HepG2 (cell line): ENCODE measurements around the gene CD300LG.

ENCODE experiments used
- BORCS8-MEF2B ChIP-seq: sonication (generic); formaldehyde crosslinking; IDR thresholded peaks from 2 replicates; pipeline ENCODE4 v1.8.0; 2022; ENCODE audit warnings: mild to moderate bottlenecking, missing genetic modification reagents
- CREM ChIP-seq, 2 experiments: sonication (generic) in 1 of 2; formaldehyde crosslinking in 1 of 2; IDR thresholded peaks; 2 replicates each; pipeline versions ENCODE4 v1.4.0 to v1.6.1; 2016 to 2020; ENCODE audit warnings: antibody characterized with exemption in 1 of 2, mild to moderate bottlenecking in 1 of 2, missing genetic modification reagents in 1 of 2
- CTCF ChIP-seq: sonication (generic); formaldehyde crosslinking; IDR thresholded peaks from 2 replicates; pipeline ENCODE4 v1.5.0; 2020; ENCODE audit warnings: mild to moderate bottlenecking, missing genetic modification reagents, moderate library complexity
- ELF3 ChIP-seq: IDR thresholded peaks from 2 replicates; pipeline ENCODE4 v1.6.1; 2016; ENCODE audit warnings: missing genetic modification reagents, missing compliant biosample characterization
- MAFG ChIP-seq: sonication (generic); formaldehyde crosslinking; IDR thresholded peaks from 2 replicates; pipeline ENCODE4 v1.5.1; 2020; ENCODE audit warnings: mild to moderate bottlenecking, missing genetic modification reagents
- POLR2AphosphoS5 ChIP-seq: IDR thresholded peaks from 2 replicates; pipeline ENCODE4 v1.6.1; 2012; ENCODE audit warnings: low read depth, low read length
- ZMYM3 ChIP-seq: sonication (generic); formaldehyde crosslinking; IDR thresholded peaks from 2 replicates; pipeline ENCODE4 v1.5.1; 2020; ENCODE audit warnings: mild to moderate bottlenecking, missing genetic modification reagents
- TF ChIP-seq, protein P1 (sequence below): IDR thresholded peaks from 2 replicates; pipeline ENCODE4 v1.6.1; 2012; ENCODE audit warnings: inconsistent platforms
- TF ChIP-seq, protein P2 (sequence below): sonication (generic); formaldehyde crosslinking; IDR thresholded peaks from 2 replicates; pipeline ENCODE4 v1.5.0; 2020; ENCODE audit warnings: mild to moderate bottlenecking, missing genetic modification reagents

GRCh38 chr17:43912635-43913304 is 65.8 kb downstream of the CD300LG start:
- no peak for TF ChIP-seq CREM (IDR thresholded peaks at IDR 0.05)
- TF ChIP-seq CREM (CRISPR knock-in tag; IDR thresholded peaks at IDR 0.05): no peak
- TF ChIP-seq MAFG (CRISPR knock-in tag): no peak
- TF ChIP-seq, protein P1, sequence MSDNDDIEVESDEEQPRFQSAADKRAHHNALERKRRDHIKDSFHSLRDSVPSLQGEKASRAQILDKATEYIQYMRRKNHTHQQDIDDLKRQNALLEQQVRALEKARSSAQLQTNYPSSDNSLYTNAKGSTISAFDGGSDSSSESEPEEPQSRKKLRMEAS: no peak
- TF ChIP-seq BORCS8-MEF2B (CRISPR knock-in tag): no peak
- no peak for TF ChIP-seq ELF3
- TF ChIP-seq CTCF (CRISPR knock-in tag): no peak
- TF ChIP-seq, protein P2, sequence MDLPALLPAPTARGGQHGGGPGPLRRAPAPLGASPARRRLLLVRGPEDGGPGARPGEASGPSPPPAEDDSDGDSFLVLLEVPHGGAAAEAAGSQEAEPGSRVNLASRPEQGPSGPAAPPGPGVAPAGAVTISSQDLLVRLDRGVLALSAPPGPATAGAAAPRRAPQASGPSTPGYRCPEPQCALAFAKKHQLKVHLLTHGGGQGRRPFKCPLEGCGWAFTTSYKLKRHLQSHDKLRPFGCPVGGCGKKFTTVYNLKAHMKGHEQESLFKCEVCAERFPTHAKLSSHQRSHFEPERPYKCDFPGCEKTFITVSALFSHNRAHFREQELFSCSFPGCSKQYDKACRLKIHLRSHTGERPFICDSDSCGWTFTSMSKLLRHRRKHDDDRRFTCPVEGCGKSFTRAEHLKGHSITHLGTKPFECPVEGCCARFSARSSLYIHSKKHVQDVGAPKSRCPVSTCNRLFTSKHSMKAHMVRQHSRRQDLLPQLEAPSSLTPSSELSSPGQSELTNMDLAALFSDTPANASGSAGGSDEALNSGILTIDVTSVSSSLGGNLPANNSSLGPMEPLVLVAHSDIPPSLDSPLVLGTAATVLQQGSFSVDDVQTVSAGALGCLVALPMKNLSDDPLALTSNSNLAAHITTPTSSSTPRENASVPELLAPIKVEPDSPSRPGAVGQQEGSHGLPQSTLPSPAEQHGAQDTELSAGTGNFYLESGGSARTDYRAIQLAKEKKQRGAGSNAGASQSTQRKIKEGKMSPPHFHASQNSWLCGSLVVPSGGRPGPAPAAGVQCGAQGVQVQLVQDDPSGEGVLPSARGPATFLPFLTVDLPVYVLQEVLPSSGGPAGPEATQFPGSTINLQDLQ (CRISPR knock-in tag): no peak
- TF ChIP-seq POLR2AphosphoS5: no peak
- TF ChIP-seq ZMYM3 (CRISPR knock-in tag): no peak
